ENCODE results near the gene ITPR3. TPM values are rescaled to one million over a fixed set of nuclear protein-coding genes. Genes with fewer than 3 reads are reported as not detected.

Gene ITPR3
- total RNA-seq, 2 donors from 2014 or later: 21.8 to 99.1 TPM

- no peak overlapping the region for H3K4me3 ChIP-seq
- 86% methylated on average over 6 of the region's 6 CpGs for whole genome bisulfite sequencing
Observed at GRCh38 chr6:33577718-33578117, 43.4 kb upstream of the ITPR3 start.

GRCh38 chr6:33578164-33578563, 43.0 kb upstream of the ITPR3 start:
- Histone ChIP-seq H3K27ac (no peak overlapping the region), H3K9me3 (no peaks in the 10 kb centered on the region), H3K4me1 (replicated peaks) (no peaks in the 10 kb centered on the region), H3K36me3 (peaks cover 0 to 6% of the 10 kb centered on the region in 2 donors), H3K4me3 (no peak overlapping the region), H3K27me3 (replicated peaks; ENCODE audit: insufficient read depth) (no peaks in the 10 kb centered on the region)
- intact Hi-C loops (cut with DNase I): loop anchor here (10.0 kb wide), 1 partner anchor 143 kb away; no protein-coding TSS in a partner anchor
- no peak for DNase-seq (ENCODE audit: low spot score)
- no peak for TF ChIP-seq CTCF (IDR thresholded peaks at IDR 0.05)
- TF ChIP-seq POLR2A (IDR thresholded peaks at IDR 0.05): no peak
- no peak for TF ChIP-seq POLR2AphosphoS5 (IDR thresholded peaks at IDR 0.05)
- whole genome bisulfite sequencing: 88% methylated on average over 7 of the region's 7 CpGs

More at GRCh38 chr6:33577718-33578117, 43.4 kb upstream of the ITPR3 start:
- DNase-seq (ENCODE audit: low spot score): no peak
- no peak overlapping the region for H3K27ac ChIP-seq
- no peaks in the 10 kb centered on the region for H3K4me1 ChIP-seq (replicated peaks)
- intact Hi-C loops (cut with DNase I): loop anchor here (10.0 kb wide), 1 partner anchor 143 kb away; no protein-coding TSS in a partner anchor
- no peaks in the 10 kb centered on the region for H3K9me3 ChIP-seq
- H3K27me3 ChIP-seq (replicated peaks; ENCODE audit: insufficient read depth): no peaks in the 10 kb centered on the region
- peaks cover 0 to 6% of the 10 kb centered on the region in 2 donors for H3K36me3 ChIP-seq
- TF ChIP-seq POLR2A (IDR thresholded peaks at IDR 0.05) (no peak), CTCF (IDR thresholded peaks at IDR 0.05) (no peak), POLR2AphosphoS5 (IDR thresholded peaks at IDR 0.05) (no peak)

GRCh38 chr6:33578588-33579011, 42.5 kb upstream of the ITPR3 start:
- no peaks in the 10 kb centered on the region for H3K27me3 ChIP-seq (replicated peaks; ENCODE audit: insufficient read depth)
- H3K4me1 ChIP-seq (replicated peaks): no peaks in the 10 kb centered on the region
- H3K4me3 ChIP-seq: peak overlapping the region in 1 of 2 donors; percentile 70
- intact Hi-C loops (cut with DNase I): loop anchor here (10.0 kb wide), 1 partner anchor 144 kb away; no protein-coding TSS in a partner anchor
- 74% methylated on average over 9 of the region's 9 CpGs for WGBS
- DNase-seq (ENCODE audit: low spot score): no peak
- TF ChIP-seq POLR2AphosphoS5 (IDR thresholded peaks at IDR 0.05): no peak
- TF ChIP-seq CTCF (IDR thresholded peaks at IDR 0.05): no peak
- no peak for TF ChIP-seq POLR2A (IDR thresholded peaks at IDR 0.05)
- peaks cover 0 to 6% of the 10 kb centered on the region in 2 donors for H3K36me3 ChIP-seq
- H3K9me3 ChIP-seq: no peaks in the 10 kb centered on the region
- H3K27ac ChIP-seq: no peak overlapping the region

- DNase-seq (ENCODE audit: low spot score): peak; percentile 88
- Histone ChIP-seq H3K9me3 (no peaks in the 10 kb centered on the region), H3K27me3 (replicated peaks; ENCODE audit: insufficient read depth) (no peaks in the 10 kb centered on the region), H3K4me1 (replicated peaks) (no peaks in the 10 kb centered on the region), H3K27ac (peak within 1 kb of the TSS; percentile 68 to 70), H3K36me3 (peaks cover 0 to 4% of the 10 kb centered on the region in 2 donors), H3K4me3 (peak within 1 kb of the TSS; percentile 54 to 70)
- WGBS: 8% methylated on average over 16 of the region's 24 CpGs
- peak; percentile 85 for TF ChIP-seq POLR2A (IDR thresholded peaks at IDR 0.05)
- TF ChIP-seq CTCF (IDR thresholded peaks at IDR 0.05): peak in 3 of 4 experiments; percentile 42 to 75 (median 70)
- TF ChIP-seq POLR2AphosphoS5 (IDR thresholded peaks at IDR 0.05): peak; percentile 93
- intact Hi-C loops (cut with DNase I): loop anchor here (5.0 to 10.0 kb wide), 2 partner anchors 145 to 577 kb away; no protein-coding TSS in a partner anchor
Observed at GRCh38 chr6:33579828-33580714, 41.1 kb upstream of the ITPR3 start, which contains the start of gene BAK1. Gene BAK1 (minus strand): TSS chr6:33580276. CDS start chr6:33577604, 2,672 bp downstream.

Data from prostate gland (tissue), 2 donors.